ENCODE results near the gene RARA.
"Not testable (repeated sequence)": the region's sequence is repeated elsewhere in the genome, so short reads cannot be mapped to it uniquely, and the experiment has no call there.

The RARA gene

GRCh38 chr17:40373324-40373723, 64.3 kb downstream of the RARA start:
- no peak overlapping the region for H3K9ac ChIP-seq (ENCODE audit: low read depth, low read length, poor library complexity, severe bottlenecking)
- no peaks in the 10 kb centered on the region for H3K9me3 ChIP-seq (ENCODE audit: insufficient read depth, low read depth, low read length)
- H3K4me3 ChIP-seq (ENCODE audit: low read length, poor library complexity, severe bottlenecking) = no peak overlapping the region

GRCh38 chr17:40373999-40374398, 65.0 kb downstream of the RARA start:
- no peak overlapping the region for H2AFZ ChIP-seq (ENCODE audit: low read length)
- H3K4me2 ChIP-seq (ENCODE audit: low read depth, low read length, poor library complexity, severe bottlenecking) = no peak overlapping the region

More at GRCh38 chr17:40373324-40373723, 64.3 kb downstream of the RARA start:
- Histone ChIP-seq H3K4me1 (ENCODE audit: insufficient read depth, low read length, poor library complexity, severe bottlenecking) (peaks cover 16% of the 10 kb centered on the region), H3F3A (ENCODE audit: low read depth) (no peaks in the 10 kb centered on the region), H3K9me2 (replicated peaks; ENCODE audit: low read depth, low read length) (no peaks in the 10 kb centered on the region), H3K27me3 (ENCODE audit: insufficient read depth, low read length, poor library complexity, severe bottlenecking) (no peaks in the 10 kb centered on the region), H2AFZ (ENCODE audit: low read length) (no peak overlapping the region), H3K4me2 (ENCODE audit: low read depth, low read length, poor library complexity, severe bottlenecking) (no peak overlapping the region), H3K36me3 (ENCODE audit: insufficient read depth, low read length) (no peaks in the 10 kb centered on the region), H3K79me2 (ENCODE audit: insufficient read depth, low read length) (no peaks in the 10 kb centered on the region), H4K20me1 (ENCODE audit: insufficient read depth, low read length, poor library complexity, severe bottlenecking) (no peaks in the 10 kb centered on the region)
- TF ChIP-seq CTCF (conservative IDR thresholded peaks at IDR 0.05; ENCODE audit: low read length) (no peak), EZH2phosphoT487 (IDR thresholded peaks at IDR 0.05; ENCODE audit: borderline replicate concordance) (no peak)

GRCh38 chr17:40374821-40375498, 66.0 kb downstream of the RARA start:
- H3K79me2 ChIP-seq (ENCODE audit: insufficient read depth, low read length) = no peaks in the 10 kb centered on the region
- H3K36me3 ChIP-seq (ENCODE audit: insufficient read depth, low read length) = no peaks in the 10 kb centered on the region
- H3K9me2 ChIP-seq (replicated peaks; ENCODE audit: low read depth, low read length) = no peaks in the 10 kb centered on the region
- no peaks in the 10 kb centered on the region for H4K20me1 ChIP-seq (ENCODE audit: insufficient read depth, low read length, poor library complexity, severe bottlenecking)
- H3K4me3 ChIP-seq (ENCODE audit: low read length, poor library complexity, severe bottlenecking) = no peak overlapping the region
- no peak overlapping the region for H2AFZ ChIP-seq (ENCODE audit: low read length)
- no peaks in the 10 kb centered on the region for H3K27me3 ChIP-seq (ENCODE audit: insufficient read depth, low read length, poor library complexity, severe bottlenecking)
- H3K4me1 ChIP-seq (ENCODE audit: insufficient read depth, low read length, poor library complexity, severe bottlenecking) = peaks cover 16% of the 10 kb centered on the region
- no peak overlapping the region for H3K9ac ChIP-seq (ENCODE audit: low read depth, low read length, poor library complexity, severe bottlenecking)
- H3K4me2 ChIP-seq (ENCODE audit: low read depth, low read length, poor library complexity, severe bottlenecking) = no peak overlapping the region
- no peak for TF ChIP-seq EZH2phosphoT487 (IDR thresholded peaks at IDR 0.05; ENCODE audit: borderline replicate concordance)
- TF ChIP-seq CTCF (conservative IDR thresholded peaks at IDR 0.05; ENCODE audit: low read length) = no peak
- no peaks in the 10 kb centered on the region for H3F3A ChIP-seq (ENCODE audit: low read depth)
- no peaks in the 10 kb centered on the region for H3K9me3 ChIP-seq (ENCODE audit: insufficient read depth, low read depth, low read length)

More at GRCh38 chr17:40373999-40374398, 65.0 kb downstream of the RARA start:
- H3K9me3 ChIP-seq (ENCODE audit: insufficient read depth, low read depth, low read length) = no peaks in the 10 kb centered on the region
- no peak for TF ChIP-seq CTCF (conservative IDR thresholded peaks at IDR 0.05; ENCODE audit: low read length)
- TF ChIP-seq EZH2phosphoT487 (IDR thresholded peaks at IDR 0.05; ENCODE audit: borderline replicate concordance) = no peak
- no peaks in the 10 kb centered on the region for H3K27me3 ChIP-seq (ENCODE audit: insufficient read depth, low read length, poor library complexity, severe bottlenecking)
- H3K9ac ChIP-seq (ENCODE audit: low read depth, low read length, poor library complexity, severe bottlenecking) = no peak overlapping the region
- no peaks in the 10 kb centered on the region for H4K20me1 ChIP-seq (ENCODE audit: insufficient read depth, low read length, poor library complexity, severe bottlenecking)
- no peak overlapping the region for H3K4me3 ChIP-seq (ENCODE audit: low read length, poor library complexity, severe bottlenecking)
- H3F3A ChIP-seq (ENCODE audit: low read depth) = no peaks in the 10 kb centered on the region
- H3K9me2 ChIP-seq (replicated peaks; ENCODE audit: low read depth, low read length) = no peaks in the 10 kb centered on the region
- no peaks in the 10 kb centered on the region for H3K36me3 ChIP-seq (ENCODE audit: insufficient read depth, low read length)
- H3K79me2 ChIP-seq (ENCODE audit: insufficient read depth, low read length) = no peaks in the 10 kb centered on the region
- peaks cover 16% of the 10 kb centered on the region for H3K4me1 ChIP-seq (ENCODE audit: insufficient read depth, low read length, poor library complexity, severe bottlenecking)

- peaks cover 16% of the 10 kb centered on the region for H3K4me1 ChIP-seq (ENCODE audit: insufficient read depth, low read length, poor library complexity, severe bottlenecking)
- H3K4me3 ChIP-seq (ENCODE audit: low read length, poor library complexity, severe bottlenecking) = not testable (repeated sequence)
Observed at GRCh38 chr17:40375786-40376185, 66.8 kb downstream of the RARA start.

GRCh38 chr17:40376541-40376940, 67.6 kb downstream of the RARA start:
- H3K9me3 ChIP-seq (ENCODE audit: insufficient read depth, low read depth, low read length); H2AFZ ChIP-seq (ENCODE audit: low read length); H3K79me2 ChIP-seq (ENCODE audit: insufficient read depth, low read length); H3K36me3 ChIP-seq (ENCODE audit: insufficient read depth, low read length); H3K4me3 ChIP-seq (ENCODE audit: low read length, poor library complexity, severe bottlenecking); H3K27me3 ChIP-seq (ENCODE audit: insufficient read depth, low read length, poor library complexity, severe bottlenecking); H3F3A ChIP-seq (ENCODE audit: low read depth); H3K9me2 ChIP-seq (replicated peaks; ENCODE audit: low read depth, low read length); H4K20me1 ChIP-seq (ENCODE audit: insufficient read depth, low read length, poor library complexity, severe bottlenecking); H3K4me2 ChIP-seq (ENCODE audit: low read depth, low read length, poor library complexity, severe bottlenecking); H3K9ac ChIP-seq (ENCODE audit: low read depth, low read length, poor library complexity, severe bottlenecking): not testable (repeated sequence)
- peaks cover 14% of the 10 kb centered on the region for H3K4me1 ChIP-seq (ENCODE audit: insufficient read depth, low read length, poor library complexity, severe bottlenecking)

More at GRCh38 chr17:40375786-40376185, 66.8 kb downstream of the RARA start:
- H3K36me3 ChIP-seq (ENCODE audit: insufficient read depth, low read length); H3K9me3 ChIP-seq (ENCODE audit: insufficient read depth, low read depth, low read length); H4K20me1 ChIP-seq (ENCODE audit: insufficient read depth, low read length, poor library complexity, severe bottlenecking); H3K79me2 ChIP-seq (ENCODE audit: insufficient read depth, low read length); H2AFZ ChIP-seq (ENCODE audit: low read length); H3K9me2 ChIP-seq (replicated peaks; ENCODE audit: low read depth, low read length); H3F3A ChIP-seq (ENCODE audit: low read depth); H3K9ac ChIP-seq (ENCODE audit: low read depth, low read length, poor library complexity, severe bottlenecking); H3K4me2 ChIP-seq (ENCODE audit: low read depth, low read length, poor library complexity, severe bottlenecking); H3K27me3 ChIP-seq (ENCODE audit: insufficient read depth, low read length, poor library complexity, severe bottlenecking): not testable (repeated sequence)
